NB4 (cell line): Measurements from ENCODE around the gene STEAP2.

ENCODE experiments used
- MAX ChIP-seq: IDR thresholded peaks from 2 replicates; pipeline ENCODE4 v1.6.1; 2011; ENCODE audit warnings: low read depth, low read length
- MYC ChIP-seq: IDR thresholded peaks from 2 replicates; pipeline ENCODE4 v1.6.1; 2011; ENCODE audit warnings: low read depth, low read length
- POLR2A ChIP-seq: IDR thresholded peaks from 2 replicates; pipeline ENCODE4 v1.6.1; 2011; ENCODE audit warnings: mild to moderate bottlenecking; ENCODE audit not compliant: insufficient read length; ENCODE audit errors: extremely low read depth
- TF ChIP-seq, protein P1 (sequence below): IDR thresholded peaks from one replicate; pipeline ENCODE4 v1.5.1; 2012; ENCODE audit warnings: low read depth, low read length

GRCh38 chr7:90243556-90243955 lies 32.0 kb downstream of the STEAP2 start:
- TF ChIP-seq, protein P1, sequence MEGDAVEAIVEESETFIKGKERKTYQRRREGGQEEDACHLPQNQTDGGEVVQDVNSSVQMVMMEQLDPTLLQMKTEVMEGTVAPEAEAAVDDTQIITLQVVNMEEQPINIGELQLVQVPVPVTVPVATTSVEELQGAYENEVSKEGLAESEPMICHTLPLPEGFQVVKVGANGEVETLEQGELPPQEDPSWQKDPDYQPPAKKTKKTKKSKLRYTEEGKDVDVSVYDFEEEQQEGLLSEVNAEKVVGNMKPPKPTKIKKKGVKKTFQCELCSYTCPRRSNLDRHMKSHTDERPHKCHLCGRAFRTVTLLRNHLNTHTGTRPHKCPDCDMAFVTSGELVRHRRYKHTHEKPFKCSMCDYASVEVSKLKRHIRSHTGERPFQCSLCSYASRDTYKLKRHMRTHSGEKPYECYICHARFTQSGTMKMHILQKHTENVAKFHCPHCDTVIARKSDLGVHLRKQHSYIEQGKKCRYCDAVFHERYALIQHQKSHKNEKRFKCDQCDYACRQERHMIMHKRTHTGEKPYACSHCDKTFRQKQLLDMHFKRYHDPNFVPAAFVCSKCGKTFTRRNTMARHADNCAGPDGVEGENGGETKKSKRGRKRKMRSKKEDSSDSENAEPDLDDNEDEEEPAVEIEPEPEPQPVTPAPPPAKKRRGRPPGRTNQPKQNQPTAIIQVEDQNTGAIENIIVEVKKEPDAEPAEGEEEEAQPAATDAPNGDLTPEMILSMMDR: no peak
- TF ChIP-seq MAX (no peak), POLR2A (no peak), MYC (no peak)
